Cerebellar nuclear complex (tissue), 1 donor: ENCODE results near the gene ZNF577.
"Not testable (repeated sequence)": the region's sequence is repeated elsewhere in the genome, so short reads cannot be mapped to it uniquely, and the experiment has no call there.

Experiments used
- DNase-seq, 2 experiments: peaks; one replicate each; lab custom pipeline; 2025; lab: John Stamatoyannopoulos, UW

The ZNF577 gene

DNA sequence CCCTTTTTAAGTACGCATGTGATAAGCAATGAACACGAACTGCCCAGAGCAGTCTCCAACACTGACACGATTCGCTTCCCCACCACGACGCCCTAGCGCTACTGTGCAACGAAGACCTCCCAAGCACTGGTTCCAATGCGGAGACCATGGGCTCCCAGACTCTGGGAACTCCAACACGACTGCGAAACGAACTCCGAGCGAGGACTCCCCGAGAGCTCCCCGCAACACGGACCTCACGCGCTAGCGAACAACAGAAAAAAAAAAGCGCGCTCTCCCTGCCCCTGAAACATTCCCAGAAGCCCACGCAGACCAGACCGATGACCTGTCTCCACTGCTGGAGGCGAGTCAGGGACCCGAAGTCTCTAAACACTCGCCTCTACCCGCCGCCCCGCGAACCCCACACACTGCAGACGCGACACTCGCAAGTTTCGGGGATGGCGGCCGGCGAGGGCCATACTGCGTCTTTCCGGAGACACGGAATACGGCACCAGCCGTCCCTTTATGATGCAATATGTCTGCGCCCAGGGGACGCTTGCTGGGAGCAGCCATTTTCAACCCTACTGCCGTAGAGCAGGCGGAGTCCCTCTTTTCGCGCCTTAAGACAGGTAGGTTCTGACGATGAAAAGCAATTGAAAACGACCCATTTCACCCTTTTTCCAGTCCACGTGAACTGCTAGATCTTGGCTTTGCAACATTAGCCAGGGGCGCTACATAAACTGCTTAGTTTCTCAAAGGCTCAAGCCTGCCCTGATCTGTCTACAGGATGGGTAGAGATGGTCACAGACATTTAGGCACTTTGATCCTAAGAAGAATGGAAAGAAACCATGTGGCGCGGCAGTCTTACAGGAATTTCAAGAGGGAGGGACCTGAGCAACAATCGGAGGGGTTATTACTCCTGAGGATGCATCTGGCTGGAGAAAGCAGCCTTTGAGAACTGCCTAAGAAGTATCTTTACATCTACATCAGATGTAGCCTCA is at the start of gene ZNF577:
ZNF577 (minus strand) TSS at position 430 of the 977 bp plus-strand sequence. CDS start 7,569 bp downstream, outside the sequence.
- DNase-seq = peak in 1 of 2 experiments; percentile 1

GRCh38 chr19:51931921-51932320 is 44.2 kb upstream of the ZNF577 start:
- DNase-seq = no peak

- no peak for DNase-seq
Measured at GRCh38 chr19:51927859-51928258, 40.1 kb upstream of the ZNF577 start.

GRCh38 chr19:51926784-51927741 is 39.3 kb upstream of the ZNF577 start, which contains the start of gene ZNF613:
ZNF613 (plus strand) TSS chr19:51927472; CDS start chr19:51936221, 8,749 bp downstream.
- peak; percentile 21 to 91 for DNase-seq

DNA sequence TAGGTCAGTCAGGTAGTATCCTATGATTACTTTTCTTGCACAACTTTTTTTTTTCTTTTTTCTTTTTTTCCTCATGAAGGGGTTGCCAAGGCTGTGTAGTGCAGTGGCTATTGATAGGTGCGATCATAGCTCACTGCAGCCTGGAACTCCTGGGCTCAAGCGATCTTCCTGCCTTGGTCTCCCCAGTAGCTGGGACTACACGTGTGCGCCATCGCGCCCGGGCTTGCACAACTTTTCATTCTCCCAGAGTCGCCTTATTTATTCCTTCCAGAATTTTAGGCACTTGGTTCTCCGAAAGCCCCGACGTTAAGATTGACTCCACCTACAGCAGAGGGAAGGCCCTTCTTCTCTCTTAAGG is 38.7 kb upstream of the ZNF577 start:
- DNase-seq = no peak

- no peak for DNase-seq
Measured at GRCh38 chr19:51921949-51922348, 34.2 kb upstream of the ZNF577 start.

DNA sequence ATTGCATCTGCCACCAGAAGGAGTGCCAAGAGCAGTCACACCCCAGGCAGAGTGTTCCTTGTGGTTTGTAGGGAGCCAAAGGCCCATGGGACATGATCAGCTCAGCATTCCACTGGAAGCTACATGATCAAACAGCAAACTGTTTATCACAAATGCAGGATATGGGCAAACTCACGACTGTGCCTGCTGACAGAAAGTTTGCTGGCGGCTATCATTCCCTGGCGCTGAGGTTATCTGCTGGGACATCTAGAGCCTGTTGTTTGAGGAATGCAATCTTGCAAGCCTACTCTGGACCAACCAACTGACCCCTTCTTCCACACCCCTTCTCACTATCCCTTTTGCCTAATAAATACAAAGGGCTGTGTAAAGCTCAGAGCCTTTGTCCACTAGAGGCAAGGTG is 31.9 kb upstream of the ZNF577 start:
- no peak for DNase-seq

- no peak for DNase-seq
Measured at GRCh38 chr19:51916167-51916566, 28.4 kb upstream of the ZNF577 start.

GRCh38 chr19:51915324-51915867 is 27.6 kb upstream of the ZNF577 start:
- no peak for DNase-seq

DNA sequence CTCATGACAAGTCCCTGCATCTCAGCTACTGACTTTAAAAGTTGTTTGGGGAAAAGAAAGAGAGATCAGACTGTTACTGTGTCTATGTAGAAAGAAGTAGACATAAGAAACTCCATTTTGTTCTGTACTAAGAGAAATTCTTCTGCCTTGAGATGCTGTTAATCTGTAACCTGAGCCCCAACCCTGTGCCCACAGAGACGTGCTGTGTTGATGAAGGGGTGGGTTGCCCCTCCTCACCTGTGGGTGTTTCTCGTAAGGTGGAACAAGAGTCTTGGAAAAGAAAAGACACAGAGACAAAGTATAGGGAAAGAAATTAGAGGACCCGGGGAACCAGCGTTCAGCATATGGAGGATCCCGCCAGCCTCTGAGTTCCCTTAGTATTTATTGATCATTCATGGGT is 20.2 kb upstream of the ZNF577 start:
- DNase-seq = not testable (repeated sequence)

DNA sequence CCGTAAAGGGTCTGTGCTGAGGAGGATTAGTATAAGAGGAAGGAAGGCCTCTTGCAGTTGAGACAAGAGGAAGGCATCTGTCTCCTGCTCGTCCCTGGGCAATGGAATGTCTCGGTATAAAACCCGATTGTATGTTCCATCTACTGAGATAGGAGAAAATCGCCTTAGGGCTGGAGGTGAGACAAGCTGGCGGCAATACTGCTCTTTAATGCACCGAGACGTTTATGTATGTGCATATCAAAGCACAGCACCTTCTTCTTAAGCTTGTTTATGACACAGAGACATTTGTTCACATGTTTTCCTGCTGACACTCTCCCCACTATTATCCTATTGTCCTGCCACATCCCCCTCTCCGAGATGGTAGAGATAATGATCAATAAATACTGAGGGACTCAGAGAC is 18.4 kb upstream of the ZNF577 start:
- not testable (repeated sequence) for DNase-seq

DNA sequence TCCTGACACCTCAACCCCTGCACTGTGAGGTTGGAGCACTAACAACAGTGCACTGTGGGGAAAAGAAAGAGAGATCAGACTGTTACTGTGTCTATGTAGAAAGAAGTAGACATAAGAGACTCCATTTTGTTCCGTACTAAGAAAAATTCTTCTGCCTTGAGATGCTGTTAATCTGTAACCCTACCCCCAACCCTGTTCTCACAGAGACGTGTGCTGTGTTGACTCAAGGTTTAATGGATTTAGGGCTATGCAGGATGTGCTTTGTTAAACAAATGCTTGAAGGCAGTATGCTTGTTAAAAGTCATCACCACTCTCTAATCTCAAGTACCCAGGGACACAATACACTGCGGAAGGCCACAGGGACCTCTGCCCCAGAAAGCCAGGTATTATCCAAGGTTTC is 17.9 kb upstream of the ZNF577 start:
- not testable (repeated sequence) for DNase-seq

DNA sequence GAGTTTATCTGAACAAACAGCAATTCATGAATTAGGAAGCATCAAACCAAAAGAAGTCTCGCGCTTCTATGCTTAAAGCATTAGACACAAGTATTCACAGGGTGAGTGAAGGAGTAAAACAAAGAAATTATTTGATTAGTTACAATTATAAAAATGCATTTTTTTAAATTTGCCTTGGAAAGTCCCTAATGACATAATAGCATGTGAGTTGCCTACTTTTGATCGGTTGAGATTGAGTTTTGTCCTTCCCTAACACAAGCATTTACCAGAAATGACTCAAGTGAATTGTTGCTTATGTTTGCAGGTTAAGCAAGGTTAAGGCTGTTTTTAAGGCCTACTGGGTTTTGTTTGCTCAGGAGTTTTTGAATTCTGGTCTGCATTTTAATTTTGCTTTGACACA is 17.5 kb upstream of the ZNF577 start:
- DNase-seq = no peak

DNA sequence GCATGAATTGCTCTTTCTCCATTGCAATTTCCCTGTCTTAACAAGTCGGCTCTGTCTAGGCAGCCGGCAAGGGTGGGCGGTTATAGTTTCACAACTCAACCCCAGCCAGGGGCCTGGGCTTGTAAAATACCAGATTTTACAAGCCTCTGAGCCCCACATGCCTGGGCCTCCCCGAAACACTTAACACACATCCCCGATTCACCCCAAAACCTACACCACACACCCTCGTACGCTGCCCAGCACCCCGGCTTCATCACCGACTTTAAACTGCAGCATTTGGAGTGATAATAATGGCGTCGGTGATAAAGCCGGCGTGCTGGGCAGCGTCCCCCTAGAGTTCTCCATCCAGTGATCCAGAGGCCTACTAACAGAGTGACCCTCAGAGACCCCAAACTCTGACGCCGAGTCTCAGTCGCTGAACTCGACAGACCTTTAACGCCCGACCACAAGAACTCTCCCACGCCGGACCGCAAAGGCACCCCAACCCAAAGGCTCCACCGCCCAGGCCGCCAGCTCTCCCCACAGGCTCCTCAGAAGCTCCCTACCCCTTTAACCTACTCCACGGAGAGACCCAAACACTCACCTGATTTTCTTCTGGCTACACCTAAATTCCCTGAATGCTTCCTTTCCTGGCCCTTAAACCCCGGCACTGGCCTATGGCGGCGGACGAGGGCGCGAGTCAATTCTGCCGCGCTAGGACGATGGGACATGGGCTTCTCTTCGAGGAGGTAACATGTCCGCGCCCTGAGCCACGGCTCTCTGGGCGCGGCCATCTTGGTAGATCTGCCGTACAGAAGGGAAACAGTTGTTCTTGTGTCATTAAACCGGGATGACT is 16.8 kb upstream of the ZNF577 start, which contains the start of gene ZNF649:
ZNF649 (minus strand) TSS at position 687 of the 835 bp plus-strand sequence. CDS start 4,910 bp downstream, outside the sequence.
- DNase-seq = peak in 1 of 2 experiments; percentile 52

DNA sequence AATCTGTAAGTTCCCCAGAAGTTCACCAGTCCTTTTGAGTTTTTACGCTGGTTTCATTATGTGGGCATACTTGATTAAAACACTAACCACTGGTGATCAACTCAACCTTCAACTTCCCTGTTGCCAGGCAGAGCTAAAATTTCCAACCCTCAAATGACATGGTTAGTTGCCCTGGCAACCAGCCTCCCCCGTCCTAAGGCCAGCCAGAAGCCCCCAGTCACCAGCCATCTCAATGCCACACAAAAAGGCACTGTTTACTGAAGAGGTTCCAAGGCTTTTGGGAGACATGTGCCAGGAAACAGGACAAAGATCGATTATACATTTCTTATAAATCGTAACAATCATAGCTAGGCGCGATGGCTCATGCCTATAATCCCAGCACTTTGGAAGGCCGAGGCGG is 15.4 kb upstream of the ZNF577 start:
- DNase-seq = no peak

- DNase-seq = no peak
Measured at GRCh38 chr19:51901860-51902259, 14.1 kb upstream of the ZNF577 start.

DNA sequence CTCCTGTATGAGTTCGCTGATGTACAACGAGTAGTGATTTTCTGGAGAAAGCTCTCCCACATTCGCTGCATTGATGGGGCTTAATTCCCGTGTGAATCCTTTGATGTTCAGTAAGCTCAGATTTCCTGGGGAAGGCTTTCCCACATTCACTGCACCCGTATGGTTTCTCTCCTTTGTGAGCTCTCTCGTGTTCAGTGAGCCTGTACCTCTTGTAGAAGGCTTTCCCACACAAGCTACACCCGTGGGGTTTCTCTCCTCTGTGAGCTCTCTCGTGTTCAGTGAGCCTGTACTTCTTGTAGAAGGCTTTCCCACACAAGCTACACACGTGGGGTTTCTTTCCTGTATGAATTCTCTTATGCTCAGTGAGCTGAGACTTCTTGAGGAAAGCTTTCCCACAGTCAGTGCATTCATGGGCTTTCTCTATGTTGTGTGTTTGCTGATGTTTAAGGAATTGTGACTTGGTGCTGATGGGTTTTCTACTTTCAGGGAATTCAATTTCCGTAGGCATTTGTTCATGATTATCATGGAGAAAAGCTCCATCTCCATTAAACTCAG is 3.5 kb upstream of the ZNF577 start:
- DNase-seq = no peak

DNA sequence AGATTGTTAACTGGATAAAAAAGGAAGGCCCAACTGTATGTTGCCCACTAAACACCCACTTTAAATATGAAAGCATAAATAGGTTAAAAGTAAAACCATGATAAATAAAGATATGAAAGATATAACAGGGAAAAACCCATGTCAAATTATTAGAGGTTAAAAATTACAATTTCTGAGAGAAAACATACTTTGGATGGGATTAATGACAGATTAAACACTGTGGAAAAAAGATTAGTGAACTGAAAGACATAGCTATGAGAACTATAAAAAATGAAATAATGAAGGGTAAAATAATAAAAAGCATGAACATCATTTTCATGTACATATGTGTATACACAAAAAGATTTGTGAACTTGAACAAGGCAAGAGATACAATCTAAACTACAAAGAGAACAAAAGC is 2.2 kb upstream of the ZNF577 start:
- DNase-seq = no peak

- no peak for DNase-seq
Measured at GRCh38 chr19:51884713-51885112, 3.0 kb downstream of the ZNF577 start.

DNA sequence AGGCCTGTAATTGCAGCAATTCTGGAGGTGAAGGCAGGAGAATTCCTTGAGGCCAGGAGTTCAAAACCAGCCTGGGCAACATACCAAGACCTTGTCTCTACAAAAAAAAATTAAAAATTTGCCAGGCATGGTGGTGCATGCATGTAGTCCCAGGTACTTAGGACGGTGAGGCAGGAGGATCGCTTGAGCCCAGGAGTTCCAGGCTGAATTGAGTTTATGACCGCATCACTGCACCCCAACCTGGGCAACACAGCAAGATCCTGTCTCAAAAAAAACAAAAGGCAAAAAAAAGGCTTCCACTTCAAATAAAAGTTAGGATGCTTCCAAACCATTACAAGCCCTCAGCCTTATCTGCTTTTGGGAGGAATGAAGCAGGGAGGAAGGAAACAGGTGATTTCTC is 5.2 kb downstream of the ZNF577 start:
- DNase-seq = no peak

GRCh38 chr19:51873097-51873496 is 14.7 kb downstream of the ZNF577 start:
- DNase-seq = no peak
